LNCAP (cell line): ENCODE measurements around the gene FASTKD3.

Experiments used
- CTCF ChIP-seq: fragments of 450-650 bp; IDR thresholded peaks from 2 replicates; pipeline ENCODE4 v1.5.1; 2017; ENCODE audit warnings: mild to moderate bottlenecking

Gene FASTKD3

DNA sequence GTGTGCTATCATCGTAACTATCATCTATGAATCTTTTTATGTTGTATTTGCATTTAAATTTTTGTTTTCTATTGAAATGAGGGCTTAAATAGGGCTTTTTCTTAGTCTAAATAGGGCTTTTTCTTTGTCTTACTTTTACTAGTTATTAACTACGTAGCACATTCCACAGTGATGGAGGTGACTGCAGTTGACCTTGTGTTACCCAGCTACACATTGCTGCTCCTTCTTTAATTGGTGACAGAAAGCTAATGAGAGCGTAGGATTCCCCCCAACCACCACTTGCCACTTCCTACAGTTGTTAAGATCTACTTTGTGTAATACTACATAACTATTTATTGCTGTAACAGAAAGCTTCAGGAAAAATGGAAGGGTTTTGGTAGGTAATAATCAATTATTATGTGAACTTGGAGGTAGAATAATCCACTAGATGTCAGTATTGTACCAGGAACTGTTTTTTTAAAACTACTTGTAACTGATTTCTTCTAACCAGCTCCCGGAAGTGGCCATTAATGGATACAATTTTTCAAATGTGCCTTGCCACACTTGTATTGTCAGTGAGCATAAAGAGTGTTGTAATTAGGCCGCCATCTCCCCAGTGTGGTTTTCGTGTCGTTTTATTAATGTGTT, 18.1 kb upstream of the FASTKD3 start:
- peak; percentile 62 for TF ChIP-seq CTCF

DNA sequence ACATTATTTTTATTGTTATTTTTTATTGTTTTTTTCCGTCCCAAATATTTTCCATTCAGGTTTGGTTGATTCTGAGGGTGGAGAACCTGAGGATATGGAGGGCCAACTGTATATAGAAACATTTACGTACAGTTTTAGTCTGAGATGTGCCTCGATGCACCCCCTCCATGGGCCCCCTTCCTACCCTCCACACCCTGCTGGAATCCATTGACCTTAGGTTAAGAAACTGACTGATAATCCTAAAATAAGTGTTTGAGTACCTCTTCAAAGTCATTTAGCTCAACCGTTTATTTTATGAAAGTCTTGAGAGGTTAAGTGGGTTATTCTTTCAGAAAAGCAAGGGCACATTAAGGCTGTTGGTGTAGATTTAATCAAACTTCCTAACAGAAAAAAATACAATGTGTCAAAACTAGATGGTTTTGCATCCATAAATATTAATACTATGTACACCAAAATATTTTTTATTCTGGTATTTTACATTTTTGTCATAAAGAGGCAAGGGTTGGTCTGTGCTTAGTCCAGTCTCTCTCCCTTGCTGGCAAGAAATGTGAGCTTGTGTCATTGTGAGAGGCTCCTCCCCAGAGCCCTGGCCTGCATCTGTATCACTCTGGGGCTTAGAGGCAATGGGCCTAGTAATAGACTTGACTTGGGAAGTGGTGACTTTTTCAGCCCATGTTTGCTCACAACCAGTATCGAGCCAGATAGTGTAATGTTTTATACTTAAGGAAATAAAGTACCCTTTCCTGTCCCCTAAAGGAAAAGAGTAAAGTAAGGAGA, 15.8 kb upstream of the FASTKD3 start:
- TF ChIP-seq CTCF = no peak

GRCh38 chr5:7882926-7883325, 14.1 kb upstream of the FASTKD3 start:
- TF ChIP-seq CTCF = no peak

- TF ChIP-seq CTCF = no peak
These were observed 13.0 kb upstream of the FASTKD3 start for GRCh38 chr5:7881816-7882215.

DNA sequence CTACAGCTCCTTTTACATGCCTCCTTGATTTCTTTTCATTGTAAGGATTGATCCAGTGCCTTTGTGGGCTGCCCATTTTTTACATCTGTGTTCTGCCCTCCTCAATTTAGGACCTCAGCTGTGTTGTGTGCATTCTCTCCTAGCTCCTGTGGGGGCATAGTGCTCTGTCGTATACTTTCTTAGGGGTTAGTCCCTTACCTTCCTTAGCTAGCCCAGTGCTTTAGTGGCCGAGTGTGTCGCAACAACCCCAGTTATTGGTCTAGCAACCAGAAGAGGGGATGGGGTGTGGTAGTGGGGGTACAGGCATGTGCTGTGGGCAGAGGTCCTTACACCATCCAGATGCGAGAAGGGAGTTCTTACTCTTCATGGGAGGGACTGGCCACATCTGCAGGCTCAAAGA, 12.3 kb upstream of the FASTKD3 start:
- no peak for TF ChIP-seq CTCF

- TF ChIP-seq CTCF = no peak
These were observed 9.6 kb upstream of the FASTKD3 start for GRCh38 chr5:7878381-7878873.

- no peak for TF ChIP-seq CTCF
These were observed 9.0 kb upstream of the FASTKD3 start for GRCh38 chr5:7877851-7878250.
